ENCODE results near the gene MMP7.

Gene MMP7, protein sequence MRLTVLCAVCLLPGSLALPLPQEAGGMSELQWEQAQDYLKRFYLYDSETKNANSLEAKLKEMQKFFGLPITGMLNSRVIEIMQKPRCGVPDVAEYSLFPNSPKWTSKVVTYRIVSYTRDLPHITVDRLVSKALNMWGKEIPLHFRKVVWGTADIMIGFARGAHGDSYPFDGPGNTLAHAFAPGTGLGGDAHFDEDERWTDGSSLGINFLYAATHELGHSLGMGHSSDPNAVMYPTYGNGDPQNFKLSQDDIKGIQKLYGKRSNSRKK

DNA sequence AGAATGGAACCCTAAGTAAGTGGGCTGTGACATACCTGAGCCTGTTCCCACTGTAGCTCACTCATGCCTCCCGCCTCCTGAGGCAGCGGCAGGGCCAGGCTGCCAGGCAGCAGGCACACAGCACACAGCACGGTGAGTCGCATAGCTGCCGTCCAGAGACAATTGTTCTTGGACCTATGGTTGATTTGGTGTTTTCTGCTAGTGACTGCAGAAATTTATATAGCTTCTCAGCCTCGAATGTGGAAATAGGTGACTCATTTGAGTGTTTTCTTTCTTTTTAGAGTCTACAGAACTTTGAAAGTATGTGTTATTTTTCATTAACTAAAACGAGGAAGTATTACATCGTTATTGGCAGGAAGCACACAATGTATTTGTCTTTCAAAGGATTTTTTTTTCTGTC is at the start of gene MMP7:
Gene MMP7, minus strand, starts transcription at position 190 of the 400 bp plus-strand sequence. Its CDS starts 47 bp downstream, at position 143.
- no peak for DNase-seq

DNA sequence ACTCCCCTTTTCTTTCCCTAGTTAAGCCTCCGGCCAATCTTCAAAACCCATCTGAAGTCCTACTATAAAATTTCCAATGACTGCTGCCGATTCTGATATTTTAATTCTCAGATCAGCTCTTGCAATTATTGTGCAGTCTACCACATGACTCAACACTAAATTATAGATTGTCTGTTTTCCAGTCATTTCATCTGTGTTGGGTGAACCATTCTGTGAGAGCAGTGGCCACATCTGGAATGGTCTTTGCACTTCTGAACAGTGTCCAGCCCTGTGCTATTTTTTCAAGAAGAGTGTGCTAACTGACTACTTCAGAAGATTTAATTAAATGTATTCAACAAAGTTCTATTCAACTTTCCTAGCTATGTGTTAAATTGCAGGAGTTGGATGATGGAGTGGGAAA is 47.2 kb upstream of the MMP7 start:
- DNase-seq = no peak

DNA sequence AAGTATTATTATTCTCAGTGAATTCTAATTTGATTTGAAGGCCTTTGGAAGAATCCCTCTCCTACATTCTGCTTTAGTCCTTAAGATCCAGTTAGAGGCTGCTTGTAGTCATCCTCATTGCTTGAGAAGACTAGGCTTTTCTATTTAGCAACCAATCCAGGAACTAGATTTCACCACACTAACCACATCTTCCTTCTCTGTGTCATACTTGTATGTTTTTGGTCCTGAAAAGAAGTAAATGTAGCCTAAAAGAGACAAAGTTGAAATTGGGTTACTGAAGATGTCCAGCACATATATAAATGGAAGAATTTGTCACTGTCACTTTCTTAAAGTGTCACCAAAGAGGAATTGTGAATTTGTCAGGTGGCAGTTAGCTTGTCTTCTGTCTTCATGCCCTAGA is 46.6 kb upstream of the MMP7 start:
- peak in 2 of 6 experiments; percentile 9 to 12 for DNase-seq

DNA sequence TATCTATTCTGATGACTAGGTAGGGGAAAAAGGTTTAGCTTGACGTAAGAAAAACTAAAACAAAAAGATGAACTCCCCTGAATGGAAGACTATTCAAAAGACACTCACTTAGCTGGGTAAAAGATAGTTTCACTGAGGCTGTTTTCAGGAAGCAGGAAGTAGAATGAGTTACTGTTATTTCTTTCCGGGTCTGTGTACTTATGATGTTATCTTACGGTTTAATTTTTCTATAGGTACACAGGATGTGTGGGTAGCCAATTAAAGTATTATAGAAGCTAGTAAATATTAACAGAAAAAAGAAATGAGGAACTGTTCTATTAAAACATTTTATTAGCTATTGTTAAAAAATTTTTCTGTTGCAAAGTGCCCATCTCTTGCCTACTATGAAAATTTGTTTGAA is 45.8 kb upstream of the MMP7 start:
- DNase-seq = peak in 1 of 6 experiments; percentile 19

DNA sequence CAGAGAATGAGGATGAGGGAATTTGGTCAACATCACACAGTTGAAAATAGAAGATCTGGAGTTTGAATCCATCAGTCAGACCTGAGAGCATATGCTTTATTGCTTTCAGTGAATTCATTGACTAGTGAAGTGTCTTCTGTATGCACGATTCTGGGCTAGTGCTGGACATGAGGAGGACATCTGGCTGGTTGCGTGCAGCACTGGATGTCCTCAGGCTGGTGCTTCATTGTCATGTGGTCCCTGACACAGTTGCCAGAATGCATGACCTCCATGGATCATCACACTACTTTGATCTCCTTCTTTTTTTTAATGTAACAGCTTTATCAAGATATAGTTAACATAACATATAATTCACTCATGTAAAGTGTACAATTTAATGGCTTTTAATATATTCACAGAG is 44.5 kb upstream of the MMP7 start:
- no peak for DNase-seq

DNA sequence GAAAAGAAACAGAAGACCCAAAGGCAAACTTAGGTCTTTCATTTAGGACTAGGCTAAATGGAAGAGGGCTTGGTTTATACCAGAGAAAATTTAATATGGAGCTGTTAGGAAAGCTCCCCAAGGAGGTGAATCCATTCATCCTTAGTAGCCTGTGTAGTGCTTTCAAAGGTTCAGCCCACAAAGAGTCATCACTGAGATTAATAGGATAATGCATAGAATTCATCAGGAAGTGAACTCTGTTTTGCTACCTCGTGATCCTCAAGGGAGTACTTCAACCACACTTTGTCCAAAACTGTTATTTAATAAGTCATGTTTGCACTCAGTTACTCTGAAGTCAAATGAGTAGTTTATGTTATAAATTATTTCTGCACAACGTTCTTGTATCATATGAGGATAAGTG is 43.3 kb upstream of the MMP7 start:
- DNase-seq = no peak

DNA sequence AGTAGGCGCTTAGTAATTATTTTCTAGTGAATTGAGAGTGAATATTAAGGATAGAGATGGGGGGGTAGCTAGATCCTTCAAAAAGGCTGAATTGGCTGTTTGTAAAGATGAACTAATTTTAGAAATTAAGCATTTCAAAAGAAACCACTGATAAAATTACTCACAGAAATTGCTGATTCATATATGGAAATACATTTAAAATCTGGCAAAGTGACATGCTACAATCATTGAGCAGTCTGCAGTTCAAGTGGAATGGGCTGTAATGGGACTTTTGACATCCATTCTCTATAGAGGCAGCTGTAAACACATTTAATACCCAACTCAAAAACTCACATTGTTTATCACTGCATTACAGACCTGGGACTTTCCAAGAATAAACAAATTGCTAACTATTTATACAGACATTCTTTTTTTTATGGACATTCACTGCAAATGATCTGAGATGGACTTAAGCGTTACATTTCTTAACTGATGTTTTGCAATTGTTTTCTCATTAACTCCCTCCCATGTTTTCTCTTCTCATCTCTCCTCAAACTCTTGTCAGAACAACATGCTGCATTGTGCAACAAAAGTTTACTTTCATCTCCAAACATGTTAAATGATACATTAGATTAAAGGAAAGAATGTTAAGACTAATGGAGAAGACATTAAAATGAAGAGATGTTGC is 42.1 kb upstream of the MMP7 start:
- no peak for DNase-seq

DNA sequence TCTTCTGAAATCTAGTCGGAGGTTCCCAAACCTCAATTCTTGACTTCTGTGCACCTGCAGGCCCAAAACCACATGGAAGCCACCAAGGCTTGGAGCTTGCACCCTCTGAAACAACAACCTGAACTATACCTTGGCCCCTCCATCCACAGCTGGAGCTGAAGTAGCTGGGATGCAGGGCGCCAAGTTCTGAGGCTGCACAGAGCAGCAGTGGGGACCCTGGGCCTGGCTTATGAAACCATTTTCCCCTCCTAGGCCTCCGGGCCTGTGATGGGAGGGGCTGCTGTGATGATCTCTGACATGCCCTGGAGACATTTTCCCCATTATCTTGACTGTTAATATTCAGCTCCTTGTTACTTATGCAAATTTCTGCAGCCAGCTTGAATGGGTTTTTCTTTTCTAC is 38.3 kb upstream of the MMP7 start:
- no peak for DNase-seq

DNA sequence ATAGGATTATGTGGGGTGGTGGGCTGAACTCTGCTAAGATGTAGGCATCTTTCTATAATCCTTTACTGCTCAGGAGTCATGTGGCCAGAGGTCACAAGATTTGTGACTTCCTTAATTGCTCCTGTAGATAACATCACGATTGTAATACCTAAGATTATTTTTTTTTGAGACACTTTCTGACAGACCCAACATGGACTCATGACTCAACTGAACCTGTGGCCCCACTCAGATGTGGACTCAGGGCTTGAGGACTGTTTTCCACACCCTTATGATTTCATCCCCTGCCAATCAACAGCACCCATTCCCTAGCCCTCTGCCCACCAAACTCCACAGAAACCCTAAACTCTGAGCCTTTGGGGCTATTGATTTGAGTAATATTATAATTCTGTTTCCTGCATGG is 35.6 kb upstream of the MMP7 start:
- no peak for DNase-seq

DNA sequence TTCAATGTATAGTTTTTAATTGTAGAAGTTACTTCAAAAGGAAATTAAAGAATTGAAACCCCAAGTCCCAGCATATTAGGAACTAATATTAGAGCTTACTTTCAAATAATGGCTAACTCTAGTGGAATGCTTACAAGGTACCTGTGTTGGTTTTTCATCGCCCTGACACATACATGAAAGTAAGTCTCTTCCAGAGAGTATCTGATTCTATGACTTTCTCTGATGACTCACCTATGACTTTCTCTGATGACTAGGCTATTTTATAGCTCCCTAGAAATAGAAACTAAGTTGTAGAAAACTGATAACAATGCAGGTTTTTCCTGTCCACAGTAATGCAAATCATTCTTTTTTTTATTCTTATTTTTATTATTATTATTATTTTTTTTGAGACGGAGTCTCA is 33.6 kb upstream of the MMP7 start:
- no peak for DNase-seq

DNA sequence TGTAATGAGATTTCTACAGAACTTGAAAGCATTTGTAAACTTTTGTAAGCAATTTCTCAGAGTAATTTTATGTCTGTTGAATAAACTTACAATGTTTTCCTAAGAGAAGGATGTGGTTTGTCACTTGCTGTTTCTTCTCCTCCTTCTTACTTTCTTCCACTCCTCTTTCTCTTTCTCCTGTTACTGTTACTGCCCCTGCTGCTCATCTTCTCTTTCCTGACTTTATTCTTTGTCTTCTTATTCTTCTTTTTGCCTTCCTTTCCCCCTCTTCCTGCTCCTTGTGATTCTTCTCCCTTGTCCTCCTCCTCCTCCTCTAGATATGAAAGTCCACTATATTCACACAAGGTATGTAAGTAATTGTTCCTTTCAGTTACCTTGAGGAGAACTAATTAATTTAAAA is 31.1 kb upstream of the MMP7 start:
- DNase-seq = no peak

DNA sequence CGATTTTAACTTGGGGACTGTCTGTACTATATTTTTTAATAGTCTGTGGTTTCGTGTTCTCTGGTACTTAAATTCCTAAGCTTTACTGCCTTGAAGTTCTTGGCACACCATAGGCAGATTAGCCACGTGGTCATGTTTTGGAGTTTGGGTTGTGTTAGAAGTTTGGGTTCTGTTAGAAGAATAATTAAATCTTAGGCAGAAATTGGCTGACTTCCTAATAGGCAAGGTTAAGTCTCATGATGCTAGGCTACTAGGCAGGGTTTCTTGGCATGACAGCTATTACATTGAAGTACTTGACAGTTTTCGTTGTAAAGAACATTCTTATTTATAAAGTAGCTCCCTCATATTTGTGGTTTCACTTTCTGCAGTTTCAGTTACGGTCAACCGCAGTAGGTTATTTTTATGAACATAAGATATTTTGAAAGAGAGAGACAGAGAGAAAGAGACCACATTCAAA is 30.0 kb upstream of the MMP7 start:
- DNase-seq = peak in 2 of 6 experiments; percentile 10 to 12

DNA sequence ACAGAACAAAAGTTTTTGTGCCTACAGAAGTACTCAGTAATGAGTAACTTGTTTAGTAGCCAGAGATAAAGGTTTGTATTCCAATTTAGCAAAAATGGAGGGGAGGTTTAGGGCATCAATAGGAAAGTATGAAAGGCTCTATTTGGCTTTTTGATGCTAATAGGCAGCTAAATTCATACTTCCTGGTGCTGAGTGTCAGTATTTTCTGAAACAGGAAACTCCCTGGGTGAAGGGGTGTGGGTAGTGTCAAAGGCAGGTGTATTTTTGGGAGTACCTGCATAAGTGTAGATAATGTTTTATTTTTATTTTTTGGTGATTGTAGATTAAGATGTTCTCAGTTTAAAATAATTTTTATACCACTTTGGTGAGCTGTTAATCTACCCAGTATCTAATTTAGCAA is 29.3 kb upstream of the MMP7 start:
- DNase-seq = peak in 2 of 6 experiments; percentile 5 to 15

DNA sequence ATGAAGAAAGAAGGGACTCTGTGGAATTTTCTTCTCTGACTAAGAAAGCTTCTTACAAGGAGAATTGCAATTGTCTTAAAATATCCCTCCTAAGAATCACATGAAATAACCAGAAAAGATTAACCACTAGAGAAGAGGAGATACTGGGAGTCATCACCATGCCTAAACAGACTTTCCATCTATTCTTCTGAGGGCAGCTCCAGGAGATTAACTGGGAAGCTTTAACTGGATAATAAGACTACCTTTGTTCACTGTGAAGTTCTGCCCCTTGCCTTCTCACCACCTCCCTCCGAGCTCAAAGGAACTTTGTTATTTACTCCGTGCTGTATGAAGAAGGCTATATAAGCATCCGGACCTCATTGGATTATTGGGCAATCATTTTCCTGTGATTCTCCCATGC is 24.5 kb upstream of the MMP7 start:
- no peak for DNase-seq

DNA sequence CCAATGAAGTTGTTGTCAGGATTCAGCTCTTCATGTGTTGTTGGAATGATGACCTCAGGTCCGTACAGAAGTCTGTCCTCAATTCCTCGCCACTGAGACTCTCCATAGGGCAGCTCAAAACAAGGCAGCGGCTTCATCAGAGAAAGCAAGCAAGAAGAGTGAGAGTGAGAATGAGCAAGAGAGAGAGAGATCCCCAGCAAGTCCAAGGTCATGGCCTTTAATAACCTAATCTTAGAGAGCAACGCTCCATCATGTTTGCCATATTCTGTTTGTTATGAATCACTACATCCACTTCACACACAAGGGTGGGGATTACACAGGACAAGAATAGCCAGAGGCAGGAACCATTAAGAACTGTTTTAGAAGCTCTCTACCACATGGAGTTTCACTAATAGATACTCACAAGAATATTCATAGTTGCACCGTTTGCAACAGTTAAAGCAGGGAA is 23.3 kb upstream of the MMP7 start:
- DNase-seq = no peak

DNA sequence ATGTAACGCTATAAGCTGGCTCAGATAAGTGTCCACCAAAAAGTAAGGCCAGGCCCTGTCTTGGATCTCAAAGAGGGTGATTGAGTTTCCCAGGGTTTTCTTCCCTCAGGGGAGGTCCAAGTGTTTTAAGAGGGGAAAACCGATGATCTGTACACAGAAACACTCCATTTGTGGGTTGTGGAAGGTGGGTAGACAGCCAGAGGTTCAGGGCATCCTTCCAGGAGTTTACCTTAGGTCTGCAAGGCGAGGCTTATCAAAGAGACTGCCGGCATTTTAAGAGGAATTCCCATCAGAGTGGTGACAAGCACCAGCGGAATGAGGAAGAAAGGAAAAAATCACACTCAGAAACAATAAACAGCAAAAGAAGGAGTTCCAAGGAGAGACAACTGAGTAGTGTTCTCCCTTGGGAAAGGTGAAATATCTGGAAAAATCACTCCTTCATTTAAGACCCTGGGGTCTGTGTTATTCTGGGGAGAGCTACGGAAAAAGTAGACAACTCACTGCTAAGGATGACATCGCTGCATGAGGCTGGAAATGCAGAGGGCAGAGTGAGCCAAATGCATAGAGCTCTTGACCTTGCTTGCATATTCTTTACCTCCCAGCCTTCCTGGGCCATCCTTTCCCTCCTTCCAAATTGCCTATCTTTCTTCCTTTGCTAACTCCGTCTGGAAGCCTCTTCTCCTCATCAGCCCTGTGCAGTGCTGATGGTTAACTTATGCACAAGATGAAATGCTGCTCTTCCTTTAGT is 22.1 kb upstream of the MMP7 start:
- DNase-seq = no peak

DNA sequence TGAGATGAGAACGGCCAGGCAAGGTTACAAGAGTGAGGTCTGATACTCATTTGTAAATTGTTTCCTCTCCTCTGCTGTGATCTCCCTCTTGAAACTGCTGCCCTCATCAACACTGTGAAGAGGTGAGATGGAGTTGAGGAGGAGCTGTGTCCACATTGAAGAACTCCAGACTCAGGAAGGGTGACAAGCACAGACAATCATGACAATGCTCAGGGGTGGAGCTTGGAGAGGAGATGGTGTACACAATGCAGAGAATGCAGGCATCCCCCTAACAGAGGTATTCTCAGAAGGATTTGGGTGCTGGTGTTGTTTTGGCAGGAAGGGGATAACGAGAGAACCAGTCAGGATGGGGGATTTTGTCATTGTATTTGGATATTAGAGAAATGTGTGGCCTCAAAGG is 21.5 kb upstream of the MMP7 start:
- no peak for DNase-seq

DNA sequence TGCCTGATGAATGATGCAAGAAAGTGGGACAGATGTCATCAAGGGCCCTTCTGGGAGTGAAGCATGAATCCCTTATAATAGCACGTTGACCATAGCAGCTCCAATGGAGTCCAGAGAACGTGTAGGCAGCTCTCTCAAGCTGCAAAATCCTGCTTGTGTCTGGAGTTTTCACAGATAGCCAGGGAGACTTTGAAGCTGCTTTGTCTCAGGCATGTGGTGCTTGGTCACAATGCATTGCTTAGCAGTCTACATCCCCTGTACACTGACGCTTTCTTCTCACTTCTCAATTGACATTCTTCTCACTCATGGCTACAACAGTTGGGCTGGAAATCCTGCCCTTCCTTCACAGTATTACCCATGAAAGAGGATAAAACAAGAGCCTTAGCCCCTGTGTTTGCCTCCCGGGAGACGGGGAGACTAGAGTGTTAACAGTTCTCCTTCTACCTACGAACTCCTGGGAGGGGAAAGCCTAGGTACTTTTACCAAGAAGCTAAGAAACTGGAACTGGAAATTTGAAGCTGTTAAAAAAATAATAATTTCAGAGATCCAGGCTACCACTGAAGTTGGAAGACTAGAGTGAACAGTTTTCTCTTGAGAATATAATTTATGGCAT is 20.7 kb upstream of the MMP7 start:
- DNase-seq = no peak

DNA sequence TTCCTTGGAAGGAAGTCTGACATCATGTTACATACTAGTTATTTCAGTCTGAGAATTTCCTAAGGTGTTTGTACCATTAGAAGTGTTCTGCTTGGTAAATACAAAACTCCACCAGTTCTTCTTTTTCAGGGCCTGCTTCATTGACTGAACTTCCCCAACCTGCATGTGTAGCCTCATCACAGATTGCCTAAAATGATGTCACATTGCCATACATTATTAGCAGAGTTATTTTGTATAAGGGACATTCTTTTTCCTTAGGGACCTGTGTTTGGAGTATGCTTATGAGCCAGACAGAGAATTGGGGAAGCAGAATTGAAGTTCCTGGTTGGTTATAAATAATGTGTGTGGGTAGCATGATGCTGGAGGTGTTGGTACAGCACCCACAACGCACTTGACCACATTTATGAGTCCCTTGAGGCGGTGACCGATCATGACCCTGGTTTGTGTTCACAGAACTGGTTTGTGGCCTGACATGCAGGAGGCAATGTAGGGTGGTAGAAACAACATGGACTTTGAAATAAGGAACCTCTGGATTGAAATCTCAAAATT is 16.4 kb upstream of the MMP7 start:
- DNase-seq = no peak

DNA sequence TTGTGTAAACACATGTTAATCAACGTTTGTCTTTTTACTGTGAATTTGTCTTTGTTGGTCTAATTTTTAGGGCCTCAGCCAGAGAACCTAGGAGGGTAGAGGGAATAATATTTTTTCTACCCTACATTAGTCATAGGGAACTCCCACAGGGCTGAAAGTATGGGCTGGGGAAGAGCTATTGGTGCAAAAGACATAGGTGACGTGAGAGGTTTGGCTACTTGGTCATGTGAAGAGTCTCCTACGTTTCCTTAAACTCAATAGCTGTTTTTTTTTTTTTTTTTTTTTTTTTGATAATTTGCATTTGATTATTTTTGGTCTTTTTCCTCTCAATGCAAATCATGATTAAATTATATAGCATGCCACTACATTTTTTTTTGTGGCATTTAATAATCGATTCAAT is 15.9 kb upstream of the MMP7 start:
- no peak for DNase-seq

DNA sequence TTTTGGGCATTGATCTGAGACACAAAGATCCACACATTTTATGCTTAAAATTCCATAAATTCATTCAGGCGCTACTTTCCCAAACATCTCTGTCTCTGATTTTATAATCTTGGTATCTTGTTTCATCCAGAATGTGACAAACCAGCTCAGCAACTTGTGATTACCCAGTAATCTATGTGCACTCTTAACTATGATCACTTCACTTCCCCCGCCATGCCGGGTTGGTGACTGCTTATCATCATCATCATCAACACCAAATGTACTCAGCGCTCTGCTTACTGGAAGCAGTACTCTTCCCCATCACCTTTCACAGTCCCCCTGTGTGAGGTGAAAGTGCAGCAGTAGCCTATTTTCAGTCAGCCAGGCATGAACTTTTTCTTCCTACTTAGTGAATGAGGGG is 15.2 kb upstream of the MMP7 start:
- no peak for DNase-seq

DNA sequence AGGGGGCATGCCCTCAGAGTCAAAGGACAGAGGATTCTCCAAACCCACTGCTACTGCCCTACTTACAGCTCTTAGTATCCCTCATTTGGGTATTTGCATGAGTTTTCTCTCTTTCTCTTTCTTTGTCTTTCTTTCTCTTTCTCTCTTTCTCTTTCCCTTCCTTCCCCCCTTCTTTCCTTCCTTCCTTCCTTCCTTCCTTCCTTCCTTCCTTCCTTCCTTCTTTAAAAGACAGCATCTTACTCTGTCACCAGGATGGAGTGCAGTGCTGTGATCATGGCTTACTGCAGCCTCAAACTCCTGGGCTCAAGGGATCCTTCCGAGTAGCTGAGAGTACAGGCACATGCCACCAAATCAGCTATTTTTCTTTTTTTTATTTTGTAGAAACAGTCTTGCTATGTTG is 14.0 kb upstream of the MMP7 start:
- DNase-seq = no peak

DNA sequence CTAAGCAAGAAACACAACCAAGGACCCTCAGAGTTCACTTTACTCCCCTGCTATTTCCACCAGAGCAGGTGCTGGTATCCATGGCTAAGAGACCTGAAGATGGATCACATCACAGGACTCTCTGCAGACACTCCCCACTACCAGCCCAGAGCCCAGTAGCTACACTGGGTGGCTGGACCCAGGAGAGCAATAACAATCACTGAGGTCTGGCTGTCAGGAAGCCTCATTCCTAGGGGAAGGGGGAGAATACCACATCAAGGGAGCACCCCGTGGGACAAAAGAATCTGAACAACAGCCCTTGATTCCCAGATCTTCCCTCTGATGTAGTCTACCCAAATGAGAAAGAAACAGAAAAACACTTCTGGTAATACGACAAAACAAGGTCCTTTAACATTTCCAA is 9.0 kb upstream of the MMP7 start:
- DNase-seq = no peak
